Kidney epithelial cell (primary cell): ENCODE results near the gene RTF2. TPM values are rescaled to one million over a fixed set of nuclear protein-coding genes. Genes with fewer than 3 reads are reported as not detected.

ENCODE experiments used
- DNase-seq: peaks from one replicate; pipeline ENCODE4 v3.0.0-alpha.2; 2010; ENCODE audit warnings: low read depth
- H3K27me3 ChIP-seq: 2 replicates; pipeline ENCODE4 v1.6.0; 2011; ENCODE audit warnings: low read length; ENCODE audit not compliant: control insufficient read depth, insufficient read depth
- H3K36me3 ChIP-seq: 2 replicates; pipeline ENCODE4 v1.5.1; 2011; ENCODE audit warnings: low read length; ENCODE audit not compliant: control insufficient read depth, insufficient read depth
- H3K4me3 ChIP-seq: 2 replicates; pipeline ENCODE4 v1.5.1; 2011; ENCODE audit warnings: low read depth, mild to moderate bottlenecking, control low read depth, low read length
- CTCF ChIP-seq: IDR thresholded peaks from 2 replicates; pipeline ENCODE4 v1.5.1; 2011; ENCODE audit warnings: mild to moderate bottlenecking, moderate library complexity, low read length, control low read depth, inconsistent platforms; ENCODE audit not compliant: insufficient read depth, poor library complexity, severe bottlenecking
- total RNA-seq: library from RNA; depleted of rRNA; stranded (reverse); fragments of >200 nt; gene quantifications from 2 replicates; pipeline ENCODE4 v1.2.3, GENCODE V29; 2015

RTF2 gene, protein sequence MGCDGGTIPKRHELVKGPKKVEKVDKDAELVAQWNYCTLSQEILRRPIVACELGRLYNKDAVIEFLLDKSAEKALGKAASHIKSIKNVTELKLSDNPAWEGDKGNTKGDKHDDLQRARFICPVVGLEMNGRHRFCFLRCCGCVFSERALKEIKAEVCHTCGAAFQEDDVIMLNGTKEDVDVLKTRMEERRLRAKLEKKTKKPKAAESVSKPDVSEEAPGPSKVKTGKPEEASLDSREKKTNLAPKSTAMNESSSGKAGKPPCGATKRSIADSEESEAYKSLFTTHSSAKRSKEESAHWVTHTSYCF
- 61.9 and 68.5 TPM in 2 replicates for total RNA-seq

GRCh38 chr20:56468316-56469076, at the start of gene RTF2:
Gene RTF2, plus strand, starts transcription at chr20:56468627. Its CDS starts 71 bp downstream, at chr20:56468698.
- Histone ChIP-seq H3K36me3 (no peaks in the 10 kb centered on the region), H3K4me3 (peak within 1 kb of the TSS; percentile 97), H3K27me3 (no peaks in the 10 kb centered on the region)
- DNase-seq, result peak; percentile 62
- TF ChIP-seq CTCF, result no peak

- no peak for DNase-seq
- Histone ChIP-seq H3K27me3 (no peaks in the 10 kb centered on the region), H3K36me3 (no peaks in the 10 kb centered on the region), H3K4me3 (no peak overlapping the region)
- no peak for TF ChIP-seq CTCF
Observed at GRCh38 chr20:56420028-56420427, 48.4 kb upstream of the RTF2 start.

DNA sequence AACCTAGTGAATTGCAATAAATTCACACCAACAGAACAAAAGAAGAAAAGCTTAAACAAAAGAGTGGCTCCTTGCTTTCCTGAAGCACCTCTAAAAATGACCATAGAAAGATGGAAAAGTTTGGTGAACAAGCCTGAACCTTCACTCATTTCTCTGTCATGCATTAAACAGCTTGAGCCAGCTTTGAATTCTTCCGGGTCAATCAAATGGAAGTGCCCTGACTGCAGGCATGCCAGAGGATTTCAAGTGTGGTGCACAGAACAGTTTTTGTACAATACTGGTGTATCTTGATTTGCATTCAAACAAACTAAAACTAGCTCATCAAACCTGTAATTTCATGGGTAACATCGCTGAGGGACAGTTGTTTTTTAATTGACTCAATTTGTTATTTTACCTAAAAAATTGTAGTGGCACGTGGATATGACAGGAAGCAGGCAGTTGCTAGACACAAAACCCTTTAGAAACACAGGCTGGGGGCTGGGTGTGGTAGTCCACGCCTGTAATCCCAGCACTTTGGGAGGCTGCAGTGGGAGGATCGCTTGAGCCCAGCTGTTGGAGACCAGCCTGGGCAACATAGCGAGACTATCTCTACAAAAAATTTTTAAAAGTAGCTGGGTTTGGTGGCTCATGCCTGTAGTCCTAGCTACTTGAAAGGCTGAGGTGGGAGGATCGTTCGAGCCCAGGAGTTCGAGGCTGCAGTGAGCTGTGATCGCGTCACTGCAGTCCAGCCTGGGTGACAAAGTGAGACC, 47.3 kb upstream of the RTF2 start:
- no peak for TF ChIP-seq CTCF
- Histone ChIP-seq H3K27me3 (no peaks in the 10 kb centered on the region), H3K4me3 (no peak overlapping the region), H3K36me3 (no peaks in the 10 kb centered on the region)
- no peak for DNase-seq

- TF ChIP-seq CTCF, result no peak
- Histone ChIP-seq H3K27me3 (no peaks in the 10 kb centered on the region), H3K36me3 (no peaks in the 10 kb centered on the region), H3K4me3 (no peak overlapping the region)
- DNase-seq, result peak; percentile 60
Observed at GRCh38 chr20:56422076-56422823, 46.2 kb upstream of the RTF2 start.

- no peak for TF ChIP-seq CTCF
- no peak for DNase-seq
- H3K27me3 ChIP-seq, result no peaks in the 10 kb centered on the region
- no peak overlapping the region for H3K4me3 ChIP-seq
- no peaks in the 10 kb centered on the region for H3K36me3 ChIP-seq
Observed at GRCh38 chr20:56422824-56423189, 45.6 kb upstream of the RTF2 start.
